MM.1S (cell line): ENCODE data around the gene TMEM178B.

ENCODE experiments used
- EZH2 ChIP-seq: fragments of 300-600 bp; sonication (generic); optimal IDR thresholded peaks from 2 replicates; pipeline ENCODE3; 2017; ENCODE audit warnings: low read depth, mild to moderate bottlenecking, antibody characterized with exemption, low read length, mixed read lengths
- TF ChIP-seq, protein P1 (sequence below): fragments of 300-600 bp; sonication (generic); IDR thresholded peaks from 2 replicates; pipeline ENCODE4 v1.5.1; 2016; ENCODE audit warnings: antibody characterized with exemption, low read length, mixed read lengths

DNA sequence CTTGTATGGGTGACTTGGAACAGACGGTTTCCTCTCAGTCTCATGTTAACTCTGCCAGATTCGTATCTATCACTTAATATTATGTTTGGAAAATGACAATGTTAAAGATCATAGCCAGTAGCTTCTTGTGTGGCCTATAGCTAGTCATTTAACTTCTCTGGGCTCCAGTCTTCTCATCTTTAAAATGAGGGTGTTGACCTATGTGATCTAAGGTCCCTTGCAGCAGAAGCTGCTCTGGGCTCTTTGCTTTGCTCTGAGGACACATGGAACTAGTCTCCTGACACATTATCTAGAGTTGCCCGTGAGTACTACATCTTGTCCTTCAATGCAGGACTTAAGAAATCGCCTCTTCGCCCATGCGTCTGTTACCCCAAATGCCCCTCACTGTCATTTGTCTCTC, 93.1 kb downstream of the TMEM178B start:
- no peak for TF ChIP-seq EZH2
- TF ChIP-seq, protein P1, sequence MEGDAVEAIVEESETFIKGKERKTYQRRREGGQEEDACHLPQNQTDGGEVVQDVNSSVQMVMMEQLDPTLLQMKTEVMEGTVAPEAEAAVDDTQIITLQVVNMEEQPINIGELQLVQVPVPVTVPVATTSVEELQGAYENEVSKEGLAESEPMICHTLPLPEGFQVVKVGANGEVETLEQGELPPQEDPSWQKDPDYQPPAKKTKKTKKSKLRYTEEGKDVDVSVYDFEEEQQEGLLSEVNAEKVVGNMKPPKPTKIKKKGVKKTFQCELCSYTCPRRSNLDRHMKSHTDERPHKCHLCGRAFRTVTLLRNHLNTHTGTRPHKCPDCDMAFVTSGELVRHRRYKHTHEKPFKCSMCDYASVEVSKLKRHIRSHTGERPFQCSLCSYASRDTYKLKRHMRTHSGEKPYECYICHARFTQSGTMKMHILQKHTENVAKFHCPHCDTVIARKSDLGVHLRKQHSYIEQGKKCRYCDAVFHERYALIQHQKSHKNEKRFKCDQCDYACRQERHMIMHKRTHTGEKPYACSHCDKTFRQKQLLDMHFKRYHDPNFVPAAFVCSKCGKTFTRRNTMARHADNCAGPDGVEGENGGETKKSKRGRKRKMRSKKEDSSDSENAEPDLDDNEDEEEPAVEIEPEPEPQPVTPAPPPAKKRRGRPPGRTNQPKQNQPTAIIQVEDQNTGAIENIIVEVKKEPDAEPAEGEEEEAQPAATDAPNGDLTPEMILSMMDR = no peak
